K562 (cell line): ENCODE results near the gene HLTF. TPM values are rescaled to one million over a fixed set of nuclear protein-coding genes. Genes with fewer than 3 reads are reported as not detected.

Experiments used
- ARHGAP35 ChIP-seq: fragments of 450-650 bp; IDR thresholded peaks from 2 replicates; pipeline ENCODE4 v1.6.1; 2018; ENCODE audit not compliant: partially characterized antibody
- CREB1 ChIP-seq, 2 experiments: sonication (generic) in 1 of 2; formaldehyde crosslinking in 1 of 2; IDR thresholded peaks; 2 replicates each; pipeline versions ENCODE4 v1.6.1 to v1.8.0; 2012 to 2022; ENCODE audit warnings: inconsistent platforms in 1 of 2, mild to moderate bottlenecking in 1 of 2, missing genetic modification reagents in 1 of 2, moderate library complexity in 1 of 2
- E2F1 ChIP-seq: sonication (generic); formaldehyde crosslinking; IDR thresholded peaks from 2 replicates; pipeline ENCODE4 v1.8.1; 2023; ENCODE audit warnings: mild to moderate bottlenecking, missing genetic modification reagents, moderate library complexity
- ELF1 ChIP-seq: fragments of 200-800 bp; sonication (Bioruptor generic); IDR thresholded peaks from 2 replicates; pipeline ENCODE4 v1.6.1; 2016; ENCODE audit warnings: missing genetic modification characterization, missing compliant biosample characterization
- NKRF ChIP-seq: fragments of 450-650 bp; IDR thresholded peaks from 2 replicates; pipeline ENCODE4 v1.6.1; 2016; ENCODE audit warnings: borderline replicate concordance
- SREBF1 ChIP-seq: fragments of 150-350 bp; IDR thresholded peaks from 2 replicates; pipeline ENCODE4 v1.6.1; 2014; ENCODE audit warnings: antibody characterized with exemption, low read depth, low read length, borderline replicate concordance
- SRSF3 ChIP-seq: fragments of 200-400 bp; formaldehyde crosslinking; IDR thresholded peaks from 2 replicates; pipeline ENCODE4 v1.6.1; 2016; ENCODE audit warnings: mild to moderate bottlenecking, low read length, moderate library complexity; ENCODE audit not compliant: insufficient read depth
- USF1 ChIP-seq: sonication (generic); formaldehyde crosslinking; IDR thresholded peaks from 2 replicates; pipeline ENCODE4 v1.9.0; 2022; ENCODE audit warnings: mild to moderate bottlenecking, missing genetic modification reagents
- ZNF133 ChIP-seq: fragments of 250-450 bp; sonication (Bioruptor Pico); IDR thresholded peaks from 2 replicates; pipeline ENCODE4 v1.4.0; 2020; ENCODE audit warnings: mild to moderate bottlenecking
- ZNF184 ChIP-seq: sonication (generic); formaldehyde crosslinking; IDR thresholded peaks from 2 replicates; pipeline ENCODE4 v1.5.0; 2020; ENCODE audit warnings: missing genetic modification reagents
- polyA plus RNA-seq, 8 experiments: library from polyadenylated mRNA; depleted of rRNA in 4 of 8; stranded (reverse) in 5 of 8; unstranded in 3 of 8; fragments of >200 nt; fragmentation: Nextera tagmentation in 2 of 8; fragmentation: Illumina TruSeq in 1 of 8; extraction: Ambion mirVana in 2 of 8; extraction: Trizol in 1 of 8; gene quantifications; 2 replicates each; pipeline versions ENCODE4 v1.2.1 to v1.2.3, GENCODE V29; 2011 to 2014; ENCODE audit warnings: inconsistent platforms in 1 of 8, missing spikeins in 1 of 8
- total RNA-seq, 7 experiments: library from RNA; depleted of rRNA in 6 of 7; stranded (reverse); fragments of >200 nt in 6 of 7; fragmentation: Illumina TruSeq in 2 of 7; extraction: Trizol in 2 of 7; gene quantifications; 2 replicates each; pipeline versions ENCODE4 v1.2.1 to v1.2.3, GENCODE V29; 2011 to 2021; ENCODE audit warnings: low replicate concordance in 1 of 7
- TF ChIP-seq, protein P1 (sequence below): fragments of 250-450 bp; sonication (Bioruptor Pico); IDR thresholded peaks from 2 replicates; pipeline ENCODE4 v1.8.0; 2021; ENCODE audit warnings: mild to moderate bottlenecking, moderate library complexity
- TF ChIP-seq, protein P2 (sequence below), 2 experiments: fragments of 150-350 bp in 1 of 2; IDR thresholded peaks; 2 replicates each; pipeline ENCODE4 v1.6.1; 2012 to 2016; ENCODE audit warnings: low read depth in 2 of 2, low read length in 2 of 2, mild to moderate bottlenecking in 1 of 2, moderate library complexity in 1 of 2
- TF ChIP-seq, protein P3 (sequence below): fragments of 450-650 bp; formaldehyde crosslinking; IDR thresholded peaks from 2 replicates; pipeline ENCODE4 v1.4.0; 2020; ENCODE audit warnings: mild to moderate bottlenecking, mixed read lengths

HLTF gene
- total and polyA plus RNA-seq, 9 of the 15 experiments (the other 6 are each of a cell fraction or from before 2014, with no cell fraction given) = 35.1 to 82.4 (median 50.4) TPM

- TF ChIP-seq, protein P1, sequence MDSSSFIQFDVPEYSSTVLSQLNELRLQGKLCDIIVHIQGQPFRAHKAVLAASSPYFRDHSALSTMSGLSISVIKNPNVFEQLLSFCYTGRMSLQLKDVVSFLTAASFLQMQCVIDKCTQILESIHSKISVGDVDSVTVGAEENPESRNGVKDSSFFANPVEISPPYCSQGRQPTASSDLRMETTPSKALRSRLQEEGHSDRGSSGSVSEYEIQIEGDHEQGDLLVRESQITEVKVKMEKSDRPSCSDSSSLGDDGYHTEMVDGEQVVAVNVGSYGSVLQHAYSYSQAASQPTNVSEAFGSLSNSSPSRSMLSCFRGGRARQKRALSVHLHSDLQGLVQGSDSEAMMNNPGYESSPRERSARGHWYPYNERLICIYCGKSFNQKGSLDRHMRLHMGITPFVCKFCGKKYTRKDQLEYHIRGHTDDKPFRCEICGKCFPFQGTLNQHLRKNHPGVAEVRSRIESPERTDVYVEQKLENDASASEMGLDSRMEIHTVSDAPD (CRISPR knock-in tag) = no peak
- TF ChIP-seq, protein P2, sequence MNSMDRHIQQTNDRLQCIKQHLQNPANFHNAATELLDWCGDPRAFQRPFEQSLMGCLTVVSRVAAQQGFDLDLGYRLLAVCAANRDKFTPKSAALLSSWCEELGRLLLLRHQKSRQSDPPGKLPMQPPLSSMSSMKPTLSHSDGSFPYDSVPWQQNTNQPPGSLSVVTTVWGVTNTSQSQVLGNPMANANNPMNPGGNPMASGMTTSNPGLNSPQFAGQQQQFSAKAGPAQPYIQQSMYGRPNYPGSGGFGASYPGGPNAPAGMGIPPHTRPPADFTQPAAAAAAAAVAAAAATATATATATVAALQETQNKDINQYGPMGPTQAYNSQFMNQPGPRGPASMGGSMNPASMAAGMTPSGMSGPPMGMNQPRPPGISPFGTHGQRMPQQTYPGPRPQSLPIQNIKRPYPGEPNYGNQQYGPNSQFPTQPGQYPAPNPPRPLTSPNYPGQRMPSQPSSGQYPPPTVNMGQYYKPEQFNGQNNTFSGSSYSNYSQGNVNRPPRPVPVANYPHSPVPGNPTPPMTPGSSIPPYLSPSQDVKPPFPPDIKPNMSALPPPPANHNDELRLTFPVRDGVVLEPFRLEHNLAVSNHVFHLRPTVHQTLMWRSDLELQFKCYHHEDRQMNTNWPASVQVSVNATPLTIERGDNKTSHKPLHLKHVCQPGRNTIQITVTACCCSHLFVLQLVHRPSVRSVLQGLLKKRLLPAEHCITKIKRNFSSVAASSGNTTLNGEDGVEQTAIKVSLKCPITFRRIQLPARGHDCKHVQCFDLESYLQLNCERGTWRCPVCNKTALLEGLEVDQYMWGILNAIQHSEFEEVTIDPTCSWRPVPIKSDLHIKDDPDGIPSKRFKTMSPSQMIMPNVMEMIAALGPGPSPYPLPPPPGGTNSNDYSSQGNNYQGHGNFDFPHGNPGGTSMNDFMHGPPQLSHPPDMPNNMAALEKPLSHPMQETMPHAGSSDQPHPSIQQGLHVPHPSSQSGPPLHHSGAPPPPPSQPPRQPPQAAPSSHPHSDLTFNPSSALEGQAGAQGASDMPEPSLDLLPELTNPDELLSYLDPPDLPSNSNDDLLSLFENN (IDR thresholded peaks at IDR 0.05; ENCODE audit: low read depth in 2 of 2, low read length in 2 of 2) = no peak
- TF ChIP-seq ZNF184 (CRISPR knock-in tag) = no peak
- TF ChIP-seq ARHGAP35 = no peak
- no peak for TF ChIP-seq ZNF133 (CRISPR knock-in tag)
- TF ChIP-seq SREBF1 = no peak
- peak; percentile 93 for TF ChIP-seq ELF1 (tag)
- peak; percentile 89 for TF ChIP-seq NKRF
- 0 out of 2 replicates have a peak, but pooled peaks have one; percentile 72 for TF ChIP-seq E2F1 (CRISPR knock-in tag)
- TF ChIP-seq, protein P3, sequence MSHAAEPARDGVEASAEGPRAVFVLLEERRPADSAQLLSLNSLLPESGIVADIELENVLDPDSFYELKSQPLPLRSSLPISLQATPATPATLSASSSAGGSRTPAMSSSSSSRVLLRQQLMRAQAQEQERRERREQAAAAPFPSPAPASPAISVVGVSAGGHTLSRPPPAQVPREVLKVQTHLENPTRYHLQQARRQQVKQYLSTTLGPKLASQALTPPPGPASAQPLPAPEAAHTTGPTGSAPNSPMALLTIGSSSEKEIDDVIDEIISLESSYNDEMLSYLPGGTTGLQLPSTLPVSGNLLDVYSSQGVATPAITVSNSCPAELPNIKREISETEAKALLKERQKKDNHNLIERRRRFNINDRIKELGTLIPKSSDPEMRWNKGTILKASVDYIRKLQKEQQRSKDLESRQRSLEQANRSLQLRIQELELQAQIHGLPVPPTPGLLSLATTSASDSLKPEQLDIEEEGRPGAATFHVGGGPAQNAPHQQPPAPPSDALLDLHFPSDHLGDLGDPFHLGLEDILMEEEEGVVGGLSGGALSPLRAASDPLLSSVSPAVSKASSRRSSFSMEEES = peak; percentile 96
- TF ChIP-seq SRSF3 = no peak
- TF ChIP-seq CREB1 (IDR thresholded peaks at IDR 0.05) = peak; percentile 80
- peak; percentile 76 for TF ChIP-seq CREB1 (CRISPR knock-in tag; IDR thresholded peaks at IDR 0.05)
- peak; percentile 95 for TF ChIP-seq USF1 (CRISPR knock-in tag)
Observed at GRCh38 chr3:149129326-149130205, 43.2 kb upstream of the HLTF start, which contains the start of gene HPS3 (continued).
